Measurements from ENCODE around the gene TNS1. TPM values are rescaled to one million over a fixed set of nuclear protein-coding genes. Genes with fewer than 3 reads are reported as not detected.

The TNS1 gene
- total RNA-seq, 2 donors from 2014 or later = 27.8 to 149 TPM

DNA sequence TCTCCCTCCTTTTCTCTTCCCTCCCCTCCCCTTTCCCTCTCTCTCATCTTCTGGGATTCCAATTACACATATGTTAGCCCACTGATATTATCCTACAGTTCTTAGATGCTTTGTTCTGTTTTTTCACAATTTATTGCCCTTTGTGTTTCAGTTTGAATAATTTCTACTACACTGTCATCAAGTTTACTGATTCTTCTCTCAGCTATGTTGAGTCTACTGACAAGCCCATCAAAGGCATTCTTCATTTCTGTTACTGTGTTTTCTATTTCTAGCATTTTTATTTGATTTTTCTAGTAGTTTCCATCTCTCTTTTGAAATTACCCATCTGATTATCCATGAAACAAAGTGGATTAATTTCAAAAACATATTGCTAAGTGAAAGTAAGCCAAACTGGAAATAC lies 219.6 kb downstream of the TNS1 start:
- DNase-seq (no peak), ATAC-seq (no peak)
- intact Hi-C loops (cut with DNase I, micrococcal nuclease) = no loop called here

DNA sequence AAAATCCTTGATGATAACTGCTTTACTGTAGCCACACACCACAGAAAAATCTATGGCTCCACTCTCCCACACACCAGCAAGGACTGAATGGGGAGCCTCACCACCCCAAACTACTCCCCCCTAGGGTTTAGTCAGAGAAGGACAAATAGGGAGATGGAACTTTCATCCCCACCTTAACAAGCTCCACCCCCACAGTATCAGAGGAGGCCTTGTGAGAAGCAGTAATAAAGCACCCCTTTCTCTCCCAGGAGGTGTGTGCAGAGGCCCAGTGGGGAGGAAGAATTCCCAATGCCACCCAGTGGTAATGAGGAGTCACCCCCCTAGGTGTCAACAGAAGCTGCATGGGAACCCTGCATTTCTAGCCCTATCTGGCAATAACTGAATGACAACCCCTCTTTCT lies 224.9 kb downstream of the TNS1 start:
- DNase-seq = no peak
- intact Hi-C loops (cut with DNase I, micrococcal nuclease) = no loop called here
- no peak for ATAC-seq

DNA sequence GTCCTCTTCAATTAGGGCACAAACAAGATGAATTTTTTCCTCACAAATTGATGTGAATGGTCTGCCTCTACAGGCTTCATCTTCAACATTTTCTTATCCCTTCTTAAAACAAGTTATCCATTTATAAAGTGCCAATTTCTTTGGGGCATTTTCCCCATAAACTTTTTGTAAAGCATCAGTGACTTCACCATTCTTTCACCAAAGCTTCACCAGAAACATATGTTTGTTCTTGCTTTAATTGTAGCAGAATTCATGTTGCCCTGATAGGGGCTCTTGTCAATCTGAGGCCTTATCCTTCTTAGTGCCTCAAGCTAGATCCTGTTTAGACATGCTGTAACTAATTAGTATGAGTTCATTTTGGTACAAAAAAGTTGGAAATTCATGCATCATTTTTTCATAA lies 226.2 kb downstream of the TNS1 start:
- no peak for ATAC-seq
- DNase-seq = no peak
- intact Hi-C loops (cut with DNase I, micrococcal nuclease) = no loop called here

DNA sequence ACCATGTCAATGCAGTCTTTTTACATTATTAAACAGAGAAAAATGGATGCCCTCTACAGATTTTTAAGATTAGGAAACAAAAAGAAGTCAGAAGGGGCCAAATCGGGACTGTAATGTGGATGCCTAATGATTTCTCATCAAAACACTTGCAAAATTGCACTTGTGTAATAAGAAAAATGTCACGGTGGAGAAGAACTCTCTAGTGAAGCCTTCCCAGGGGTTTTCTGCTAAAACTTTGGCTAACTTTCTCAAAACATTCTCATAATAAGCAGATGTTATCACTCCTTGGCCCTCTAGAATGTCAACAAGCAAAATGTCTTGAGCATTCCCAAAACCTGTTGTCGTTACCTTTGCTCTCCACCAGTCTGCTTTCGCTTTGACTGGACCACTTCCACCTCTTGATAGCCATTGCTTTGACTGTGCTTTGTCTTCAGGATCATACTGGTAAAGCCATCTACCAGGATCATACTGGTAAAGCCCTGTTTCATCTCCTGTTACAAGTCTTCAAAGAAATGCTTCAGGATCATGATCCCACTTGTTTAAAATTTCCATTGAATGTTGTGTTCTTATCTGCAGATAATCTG lies 226.8 kb downstream of the TNS1 start:
- ATAC-seq = no peak
- intact Hi-C loops (cut with DNase I, micrococcal nuclease) = no loop called here
- DNase-seq = no peak

DNA sequence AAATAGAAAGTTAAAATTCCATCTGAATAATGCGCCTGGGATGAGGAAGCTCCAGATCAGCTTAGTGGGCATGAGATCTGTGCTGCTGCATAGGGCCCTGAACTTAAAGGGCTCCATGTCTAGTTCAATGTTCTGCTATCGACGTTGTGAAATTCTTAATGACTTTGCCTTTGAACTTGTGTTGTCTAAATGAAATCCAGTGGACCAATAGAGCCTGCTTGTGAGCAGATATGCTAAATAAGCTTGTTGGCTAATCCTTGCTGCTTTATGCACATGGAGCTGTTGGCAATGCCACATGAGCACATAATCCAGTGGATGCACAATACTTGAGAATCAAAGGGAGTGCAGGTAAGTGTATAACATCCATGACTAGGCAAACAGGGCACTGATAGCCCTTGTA lies 228.6 kb downstream of the TNS1 start:
- DNase-seq (no peak), ATAC-seq (no peak)
- intact Hi-C loops (cut with DNase I, micrococcal nuclease) = no loop called here

GRCh38 chr2:217773539-217773938 lies 229.3 kb downstream of the TNS1 start:
- intact Hi-C loops (cut with DNase I, micrococcal nuclease) = no loop called here
- no peak for ATAC-seq
- no peak for DNase-seq

DNA sequence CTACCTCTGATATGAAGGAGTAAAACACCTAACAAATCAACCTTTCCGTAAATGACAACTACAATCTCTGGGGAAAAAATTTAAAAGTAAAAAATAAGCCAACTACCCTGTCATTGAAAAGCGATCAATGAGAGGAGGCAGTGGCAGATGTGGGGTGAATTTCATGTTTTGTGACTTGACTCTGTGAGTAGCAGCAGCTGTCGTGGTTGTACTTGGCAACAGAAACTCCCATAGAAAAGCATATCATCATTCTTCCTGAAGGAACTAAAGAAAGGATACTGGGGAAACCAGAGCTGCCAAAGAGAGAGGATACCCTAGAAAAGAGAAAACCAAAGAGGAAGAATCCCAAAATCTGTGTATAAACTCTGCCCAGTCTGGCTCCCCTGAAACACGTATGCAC lies 236.4 kb downstream of the TNS1 start:
- intact Hi-C loops (cut with DNase I, micrococcal nuclease) = no loop called here
- DNase-seq (no peak), ATAC-seq (no peak)

DNA sequence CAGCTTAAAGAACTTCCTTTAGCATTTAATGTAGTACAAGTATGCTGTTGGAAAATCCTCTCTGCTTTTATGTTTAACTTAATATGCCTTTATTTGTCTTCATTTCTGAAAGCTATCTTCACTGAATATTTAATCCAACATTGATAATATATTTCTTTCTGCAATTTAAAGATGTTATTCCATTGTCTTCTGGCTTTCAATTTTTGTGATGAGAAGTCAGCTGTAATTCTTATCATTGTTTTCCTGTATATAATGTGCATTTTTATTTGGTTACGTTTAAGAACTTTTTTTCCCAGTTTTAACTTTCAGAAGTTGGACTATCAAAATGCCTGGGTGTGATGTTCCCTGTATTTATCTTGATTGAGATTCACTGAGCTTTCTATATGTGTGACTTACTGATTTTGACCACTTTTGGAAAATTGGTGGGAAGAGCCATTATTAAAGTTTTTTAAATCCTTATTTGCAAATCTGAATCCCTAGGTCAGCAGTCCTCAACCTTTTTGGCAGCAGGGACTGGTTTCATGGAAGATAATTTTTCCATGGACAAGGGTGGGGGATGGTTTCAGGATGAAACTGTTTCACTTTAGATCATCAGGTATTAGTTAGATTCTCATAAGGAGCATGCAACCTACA lies 241.0 kb downstream of the TNS1 start:
- no peak for ATAC-seq

GRCh38 chr2:217759991-217760390 lies 242.8 kb downstream of the TNS1 start:
- ATAC-seq = no peak
- DNase-seq = no peak
- intact Hi-C loops (cut with DNase I, micrococcal nuclease) = no loop called here

More for the DNA sequence above, 241.0 kb downstream of the TNS1 start:
- intact Hi-C loops (cut with DNase I, micrococcal nuclease) = no loop called here
- no peak for DNase-seq

DNA sequence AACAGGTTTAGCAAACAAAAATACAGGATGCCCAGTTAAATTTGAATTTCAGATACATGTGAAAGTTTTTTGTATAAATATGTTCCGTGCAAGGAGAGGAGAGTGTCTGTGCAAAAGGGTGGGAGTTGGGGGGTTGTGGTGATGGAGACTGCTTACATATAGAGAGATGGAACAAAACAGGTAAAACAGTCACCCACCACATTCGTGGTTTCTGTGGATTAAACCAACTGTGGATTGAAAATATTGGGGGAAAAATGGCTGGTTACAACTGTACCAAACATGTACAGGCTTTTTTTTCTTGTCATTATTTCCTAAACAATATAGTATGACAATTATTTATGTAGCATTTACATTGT lies 245.7 kb downstream of the TNS1 start:
- no peak for DNase-seq
- intact Hi-C loops (cut with DNase I, micrococcal nuclease) = no loop called here
- no peak for ATAC-seq

- peak; percentile 43 for ATAC-seq
- intact Hi-C loops (cut with DNase I, micrococcal nuclease) = no loop called here
- peak; percentile 49 to 73 for DNase-seq
Observed at GRCh38 chr2:217756375-217757107, 246.3 kb downstream of the TNS1 start.

- intact Hi-C loops (cut with DNase I, micrococcal nuclease) = no loop called here
- ATAC-seq = no peak
- DNase-seq = no peak
Observed at GRCh38 chr2:217755027-217755745, 247.6 kb downstream of the TNS1 start.

DNA sequence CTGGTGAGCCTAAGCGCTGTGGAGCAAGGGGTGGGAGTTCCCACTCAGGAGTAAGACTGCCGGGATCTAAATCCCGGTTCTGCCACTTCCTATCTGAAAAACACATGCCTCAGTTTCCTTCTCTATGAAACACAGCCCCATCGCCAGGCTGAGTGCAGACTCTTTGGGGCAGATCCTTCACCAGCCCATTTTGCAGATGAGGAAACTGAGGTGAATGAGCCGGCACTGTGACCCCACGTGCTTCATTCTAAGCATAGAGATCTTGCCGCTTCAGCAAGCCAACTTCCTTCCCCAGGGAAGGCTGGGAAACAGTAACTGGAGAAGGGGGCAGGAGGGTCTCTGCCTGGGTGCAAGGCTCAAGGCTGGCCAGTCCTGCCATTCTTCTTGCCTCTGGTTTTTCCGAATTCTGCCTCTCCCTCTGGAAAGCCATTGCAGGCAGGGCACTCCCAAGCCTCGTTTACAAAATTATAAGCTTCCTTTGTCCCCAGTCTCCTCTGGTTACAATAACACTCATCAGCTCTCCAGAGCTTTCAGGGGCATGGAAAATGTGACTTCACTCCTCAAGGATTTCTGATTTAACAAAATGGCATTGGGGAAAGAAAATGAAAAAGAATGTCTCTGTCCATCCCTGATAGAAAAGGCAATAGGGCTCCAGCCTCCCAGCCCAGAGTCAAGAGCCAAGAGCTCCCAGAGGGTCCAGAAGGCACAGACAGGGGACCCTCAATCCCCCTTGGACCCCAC lies 249.2 kb downstream of the TNS1 start:
- DNase-seq (no peak), ATAC-seq (no peak)
- intact Hi-C loops (cut with DNase I, micrococcal nuclease) = no loop called here

DNA sequence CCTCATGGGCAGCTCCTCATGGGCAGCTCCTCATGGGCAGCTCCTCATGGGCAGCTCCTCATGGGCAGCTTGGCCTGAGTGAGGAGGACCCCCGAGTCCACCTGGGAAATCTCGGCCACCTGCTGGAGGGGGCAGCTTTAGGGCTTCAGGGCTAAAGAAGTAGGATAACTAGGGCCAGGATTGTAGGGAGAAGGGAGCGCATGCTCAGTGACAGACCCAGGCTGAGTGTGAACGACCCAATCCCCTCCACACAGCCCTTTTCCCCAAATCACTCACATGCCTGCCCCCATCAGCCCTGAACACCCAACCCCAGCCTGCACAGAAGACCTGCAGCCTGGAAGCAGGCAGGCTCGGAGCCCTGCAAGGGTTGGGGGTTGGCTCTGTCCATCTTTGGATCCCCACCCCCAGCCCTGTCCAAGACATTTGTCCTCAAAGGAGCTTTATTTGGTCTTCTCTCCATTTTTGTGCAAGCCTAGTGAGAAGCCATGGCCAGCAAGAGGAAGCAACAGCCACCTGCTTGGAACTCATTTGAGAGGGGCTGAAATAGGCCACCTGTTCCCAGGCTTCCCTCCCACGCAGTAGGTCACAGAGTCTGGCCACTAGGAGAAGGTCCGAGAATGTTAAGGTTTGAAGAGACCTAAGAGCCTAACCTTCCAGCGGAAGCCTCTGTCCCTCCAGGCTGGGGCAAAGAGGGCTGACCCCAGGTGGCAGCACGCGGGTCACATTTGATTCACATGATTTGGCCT lies 249.9 kb downstream of the TNS1 start:
- DNase-seq (no peak), ATAC-seq (no peak)
- intact Hi-C loops (cut with DNase I, micrococcal nuclease) = no loop called here

DNA sequence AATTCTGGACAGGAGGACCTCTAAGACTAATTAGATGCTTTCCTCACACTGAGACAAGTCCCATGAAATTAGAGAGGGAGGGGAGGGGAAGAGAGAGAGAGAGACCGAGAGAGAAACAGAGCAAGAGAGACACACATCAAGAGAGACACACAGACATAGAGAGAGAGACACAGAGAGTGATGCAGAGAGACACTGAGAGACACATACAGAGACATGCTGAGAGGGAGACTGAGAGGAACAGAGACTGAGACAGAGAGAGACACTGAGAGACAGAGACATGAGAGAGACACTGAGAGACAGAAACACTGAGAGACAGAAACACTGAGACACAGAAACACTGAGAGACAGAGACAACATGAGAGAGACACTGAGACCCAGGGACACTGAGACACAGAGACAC lies 250.8 kb downstream of the TNS1 start:
- ATAC-seq = no peak
- no peak for DNase-seq
- intact Hi-C loops (cut with DNase I, micrococcal nuclease) = no loop called here

- no peak for ATAC-seq
- intact Hi-C loops (cut with DNase I, micrococcal nuclease) = no loop called here
Observed at GRCh38 chr2:217751192-217751591, 251.6 kb downstream of the TNS1 start.

More at GRCh38 chr2:217751192-217751591, 251.6 kb downstream of the TNS1 start:
- DNase-seq = no peak
